Measurements from ENCODE around the gene VPS11.

Gene VPS11

DNA sequence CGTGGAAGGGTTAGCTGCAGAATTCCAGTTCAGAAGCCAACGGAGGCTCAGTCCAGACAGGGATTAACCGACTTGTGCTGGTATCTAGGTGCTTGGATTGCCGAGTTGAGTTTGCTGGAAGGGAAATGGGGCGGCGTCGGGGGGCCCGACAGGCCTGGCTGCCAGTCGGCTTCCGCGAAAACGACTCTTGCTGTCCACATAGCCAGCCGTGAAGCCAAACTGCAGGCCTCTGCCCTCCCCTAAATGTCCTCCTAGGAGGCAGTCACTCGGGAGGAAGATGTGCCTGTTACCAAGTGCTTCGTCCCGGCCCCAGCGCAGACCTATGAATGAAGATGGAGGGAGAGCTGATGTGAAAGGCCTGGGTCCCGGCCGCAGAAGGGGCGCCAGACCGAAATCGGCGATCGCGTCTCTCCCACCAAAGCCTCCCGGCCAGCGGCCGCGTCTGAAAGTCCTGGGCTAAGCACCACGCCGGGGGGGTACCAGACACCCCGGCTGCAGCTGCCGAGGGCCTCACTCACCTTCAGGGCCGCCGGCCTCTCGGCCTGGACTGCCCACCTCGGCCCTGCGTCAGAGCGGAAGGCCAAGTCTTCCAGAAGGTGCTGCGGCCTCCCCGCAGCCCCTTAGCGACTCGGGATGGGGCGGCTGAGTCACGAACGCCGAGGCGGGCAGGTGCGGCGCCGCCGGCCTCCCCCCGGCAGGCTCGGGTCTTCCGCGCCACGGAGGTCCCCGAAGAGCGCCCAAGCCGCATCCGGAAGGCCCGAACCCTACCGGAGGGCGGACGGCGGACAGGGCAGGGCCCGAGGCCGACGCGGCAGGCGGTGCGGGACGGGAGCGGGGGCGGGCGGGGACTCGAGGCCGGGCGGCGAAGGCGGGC, 26.6 kb downstream of the VPS11 start:
- H3K9me3 ChIP-seq (ENCODE audit: severe bottlenecking): no peaks in the 10 kb centered on the region
- ATAC-seq (ENCODE audit: low read depth): peak; percentile 10
- H3K4me3 ChIP-seq (ENCODE audit: severe bottlenecking): peak overlapping the region; percentile 98
- H3K36me3 ChIP-seq (ENCODE audit: low read depth): peaks cover 53% of the 10 kb centered on the region
- H3K27me3 ChIP-seq (ENCODE audit: insufficient read depth, poor library complexity, severe bottlenecking): no peaks in the 10 kb centered on the region
- no peak for DNase-seq (ENCODE audit: low spot score)
- H3K27ac ChIP-seq (ENCODE audit: poor library complexity, severe bottlenecking): peak overlapping the region; percentile 77
- TF ChIP-seq, protein P1, sequence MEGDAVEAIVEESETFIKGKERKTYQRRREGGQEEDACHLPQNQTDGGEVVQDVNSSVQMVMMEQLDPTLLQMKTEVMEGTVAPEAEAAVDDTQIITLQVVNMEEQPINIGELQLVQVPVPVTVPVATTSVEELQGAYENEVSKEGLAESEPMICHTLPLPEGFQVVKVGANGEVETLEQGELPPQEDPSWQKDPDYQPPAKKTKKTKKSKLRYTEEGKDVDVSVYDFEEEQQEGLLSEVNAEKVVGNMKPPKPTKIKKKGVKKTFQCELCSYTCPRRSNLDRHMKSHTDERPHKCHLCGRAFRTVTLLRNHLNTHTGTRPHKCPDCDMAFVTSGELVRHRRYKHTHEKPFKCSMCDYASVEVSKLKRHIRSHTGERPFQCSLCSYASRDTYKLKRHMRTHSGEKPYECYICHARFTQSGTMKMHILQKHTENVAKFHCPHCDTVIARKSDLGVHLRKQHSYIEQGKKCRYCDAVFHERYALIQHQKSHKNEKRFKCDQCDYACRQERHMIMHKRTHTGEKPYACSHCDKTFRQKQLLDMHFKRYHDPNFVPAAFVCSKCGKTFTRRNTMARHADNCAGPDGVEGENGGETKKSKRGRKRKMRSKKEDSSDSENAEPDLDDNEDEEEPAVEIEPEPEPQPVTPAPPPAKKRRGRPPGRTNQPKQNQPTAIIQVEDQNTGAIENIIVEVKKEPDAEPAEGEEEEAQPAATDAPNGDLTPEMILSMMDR (IDR thresholded peaks at IDR 0.05; ENCODE audit: poor library complexity, severe bottlenecking): no peak
- H3K4me1 ChIP-seq (ENCODE audit: insufficient read depth, poor library complexity, severe bottlenecking): no peaks in the 10 kb centered on the region

DNA sequence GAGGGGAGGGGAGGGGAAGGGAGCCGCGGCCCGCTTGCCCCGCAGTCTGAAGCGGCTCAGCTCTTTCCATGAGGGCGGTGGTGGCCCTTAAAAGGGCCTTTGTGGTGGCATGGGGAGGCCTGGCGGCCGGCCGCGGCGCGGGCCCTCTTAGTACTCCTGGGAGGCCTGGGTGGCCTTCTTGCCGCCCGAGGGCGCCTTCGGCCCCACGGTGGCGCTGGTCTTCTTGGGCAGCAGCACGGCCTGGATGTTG, 27.1 kb downstream of the VPS11 start:
- Histone ChIP-seq H3K36me3 (ENCODE audit: low read depth) (peaks cover 53% of the 10 kb centered on the region), H3K27ac (ENCODE audit: poor library complexity, severe bottlenecking) (peak overlapping the region; percentile 77), H3K4me3 (ENCODE audit: severe bottlenecking) (peak overlapping the region; percentile 98), H3K9me3 (ENCODE audit: severe bottlenecking) (no peaks in the 10 kb centered on the region), H3K27me3 (ENCODE audit: insufficient read depth, poor library complexity, severe bottlenecking) (no peaks in the 10 kb centered on the region), H3K4me1 (ENCODE audit: insufficient read depth, poor library complexity, severe bottlenecking) (no peaks in the 10 kb centered on the region)
- DNase-seq (ENCODE audit: low spot score) (no peak), ATAC-seq (ENCODE audit: low read depth) (peak; percentile 58)
- TF ChIP-seq, protein P1 (IDR thresholded peaks at IDR 0.05; ENCODE audit: poor library complexity, severe bottlenecking): peak; percentile 73

DNA sequence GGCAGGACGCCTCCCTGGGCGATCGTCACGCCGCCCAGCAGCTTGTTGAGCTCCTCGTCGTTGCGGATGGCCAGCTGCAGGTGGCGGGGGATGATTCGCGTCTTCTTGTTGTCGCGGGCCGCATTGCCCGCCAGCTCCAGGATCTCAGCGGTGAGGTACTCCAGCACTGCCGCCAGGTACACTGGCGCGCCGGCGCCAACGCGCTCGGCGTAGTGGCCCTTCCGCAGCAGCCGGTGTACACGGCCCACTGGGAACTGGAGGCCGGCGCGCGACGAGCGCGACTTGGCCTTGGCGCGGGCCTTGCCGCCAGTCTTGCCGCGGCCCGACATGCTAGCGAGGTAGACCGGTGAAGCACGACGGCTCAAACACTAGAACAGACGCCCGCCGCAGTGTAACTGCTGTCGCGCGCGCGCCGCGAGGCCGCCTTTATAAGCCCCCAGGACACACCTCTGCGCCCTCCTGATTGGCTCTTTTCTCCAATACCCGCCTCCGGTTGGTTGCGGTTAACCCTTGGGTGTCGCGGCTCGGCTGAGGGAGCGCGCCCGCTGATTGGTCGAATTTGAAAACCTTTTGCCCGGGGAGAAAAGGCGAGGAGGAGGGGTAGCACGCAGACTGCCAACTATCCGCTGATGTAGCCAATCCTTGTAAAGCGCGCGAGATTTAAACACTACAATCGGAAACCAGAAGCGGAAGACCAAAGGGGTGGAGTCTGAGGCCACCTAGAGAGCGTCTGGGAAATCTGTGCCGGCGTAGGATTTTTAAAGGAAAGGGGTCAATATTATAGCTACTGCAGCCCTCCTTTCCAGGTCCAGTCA, 27.7 kb downstream of the VPS11 start:
- no peaks in the 10 kb centered on the region for H3K4me1 ChIP-seq (ENCODE audit: insufficient read depth, poor library complexity, severe bottlenecking)
- ATAC-seq (ENCODE audit: low read depth) (peak; percentile 79), DNase-seq (ENCODE audit: low spot score) (peak; percentile 99)
- peaks cover 58% of the 10 kb centered on the region for H3K36me3 ChIP-seq (ENCODE audit: low read depth)
- H3K27me3 ChIP-seq (ENCODE audit: insufficient read depth, poor library complexity, severe bottlenecking): no peaks in the 10 kb centered on the region
- H3K27ac ChIP-seq (ENCODE audit: poor library complexity, severe bottlenecking): peak overlapping the region; percentile 77
- TF ChIP-seq, protein P1 (IDR thresholded peaks at IDR 0.05; ENCODE audit: poor library complexity, severe bottlenecking): peak; percentile 55
- H3K9me3 ChIP-seq (ENCODE audit: severe bottlenecking): no peaks in the 10 kb centered on the region
- peak overlapping the region; percentile 98 for H3K4me3 ChIP-seq (ENCODE audit: severe bottlenecking)

DNA sequence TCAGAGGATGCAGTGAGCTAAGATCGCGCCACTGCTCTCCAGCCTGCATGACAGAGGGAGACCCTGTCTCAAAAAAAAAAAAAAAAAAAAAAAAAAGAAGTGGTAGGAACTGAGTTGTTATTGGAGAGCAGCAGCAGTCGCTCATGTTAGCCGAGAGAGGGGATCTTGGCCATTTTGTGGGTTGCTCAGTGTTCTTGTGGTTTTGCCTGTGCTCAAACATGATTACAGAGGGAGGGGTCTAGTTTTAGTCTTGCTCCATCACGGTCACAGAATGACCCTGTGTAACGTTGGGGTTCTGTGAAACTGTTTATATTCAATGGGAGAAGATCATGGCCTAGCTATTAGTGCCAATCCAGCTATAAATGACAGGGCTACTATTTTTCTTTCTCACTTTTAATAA, 32.1 kb downstream of the VPS11 start:
- H3K4me1 ChIP-seq (ENCODE audit: insufficient read depth, poor library complexity, severe bottlenecking): peaks cover 4% of the 10 kb centered on the region
- H3K36me3 ChIP-seq (ENCODE audit: low read depth): peaks cover 34% of the 10 kb centered on the region
- DNase-seq (ENCODE audit: low spot score) (no peak), ATAC-seq (ENCODE audit: low read depth) (no peak)
- no peaks in the 10 kb centered on the region for H3K27me3 ChIP-seq (ENCODE audit: insufficient read depth, poor library complexity, severe bottlenecking)
- H3K9me3 ChIP-seq (ENCODE audit: severe bottlenecking): no peaks in the 10 kb centered on the region
- TF ChIP-seq, protein P1 (IDR thresholded peaks at IDR 0.05; ENCODE audit: poor library complexity, severe bottlenecking): no peak
- H3K27ac ChIP-seq (ENCODE audit: poor library complexity, severe bottlenecking): no peak overlapping the region
- H3K4me3 ChIP-seq (ENCODE audit: severe bottlenecking): no peak overlapping the region
